Astrocyte of the cerebellum (primary cell): ENCODE data around the gene DHX30.
A peak's percentile ranks its signal among the peaks of the same experiment; 100 is the strongest.
"Not testable (repeated sequence)": the region's sequence is repeated elsewhere in the genome, so short reads cannot be mapped to it uniquely, and the experiment has no call there.

Source experiments
- DNase-seq: peaks from one replicate; pipeline ENCODE4 v3.0.0-alpha.2; 2011; ENCODE audit warnings: low read depth
- H3K4me3 ChIP-seq: 2 replicates; pipeline ENCODE4 v1.5.1; 2011; ENCODE audit warnings: mild to moderate bottlenecking, low read depth, low read length, moderate library complexity
- CTCF ChIP-seq: IDR thresholded peaks from 2 replicates; pipeline ENCODE4 v1.5.1; 2012; ENCODE audit warnings: low read length, low read depth, moderate library complexity, mild to moderate bottlenecking; ENCODE audit errors: missing control alignments
- in situ Hi-C: cut with HindIII; loops from 2 replicates; pipeline ENCODE4 v1.10.0; 2017; ENCODE audit warnings: low sequenced_read_pairs

DHX30 gene

GRCh38 chr3:47813551-47814177, 10.7 kb downstream of the DHX30 start:
- DNase-seq, result no peak
- H3K4me3 ChIP-seq, result no peak overlapping the region
- no peak for TF ChIP-seq CTCF
- in situ Hi-C loops, result no loop called here

- no peak for DNase-seq
- in situ Hi-C loops, result no loop called here
- H3K4me3 ChIP-seq, result no peak overlapping the region
- TF ChIP-seq CTCF, result no peak
Measured at GRCh38 chr3:47817609-47818008, 14.7 kb downstream of the DHX30 start.

- peak; percentile 65 for DNase-seq
- TF ChIP-seq CTCF, result peak; percentile 73
- in situ Hi-C loops, result no loop called here
- peak overlapping the region; percentile 93 for H3K4me3 ChIP-seq
Measured at GRCh38 chr3:47824541-47825473, 21.9 kb downstream of the DHX30 start.

GRCh38 chr3:47825590-47825989, 22.7 kb downstream of the DHX30 start:
- in situ Hi-C loops, result no loop called here
- DNase-seq, result no peak
- no peak for TF ChIP-seq CTCF

GRCh38 chr3:47829482-47829881, 26.5 kb downstream of the DHX30 start:
- in situ Hi-C loops, result not testable (repeated sequence)

More at GRCh38 chr3:47825590-47825989, 22.7 kb downstream of the DHX30 start:
- peak overlapping the region; percentile 93 for H3K4me3 ChIP-seq

GRCh38 chr3:47836986-47837385, 34.0 kb downstream of the DHX30 start:
- no peak overlapping the region for H3K4me3 ChIP-seq
- in situ Hi-C loops, result no loop called here
- TF ChIP-seq CTCF, result no peak
- no peak for DNase-seq

More at GRCh38 chr3:47829482-47829881, 26.5 kb downstream of the DHX30 start:
- not testable (repeated sequence) for H3K4me3 ChIP-seq, DNase-seq

- DNase-seq, result no peak
- H3K4me3 ChIP-seq, result no peak overlapping the region
- TF ChIP-seq CTCF, result no peak
- in situ Hi-C loops, result no loop called here
Measured at GRCh38 chr3:47838503-47838902, 35.6 kb downstream of the DHX30 start.
